Measurements from ENCODE around the gene CFAP299. TPM values are rescaled to one million over a fixed set of nuclear protein-coding genes. Genes with fewer than 3 reads are reported as not detected.
A peak's percentile ranks its signal among the peaks of the same experiment; 100 is the strongest.

CFAP299 gene
- total and polyA plus RNA-seq, 9 of the 15 experiments (the other 6 are each of a cell fraction or from before 2014, with no cell fraction given): 0.09 to 3.0 (median 0.76) TPM

- TF ChIP-seq, protein P1, sequence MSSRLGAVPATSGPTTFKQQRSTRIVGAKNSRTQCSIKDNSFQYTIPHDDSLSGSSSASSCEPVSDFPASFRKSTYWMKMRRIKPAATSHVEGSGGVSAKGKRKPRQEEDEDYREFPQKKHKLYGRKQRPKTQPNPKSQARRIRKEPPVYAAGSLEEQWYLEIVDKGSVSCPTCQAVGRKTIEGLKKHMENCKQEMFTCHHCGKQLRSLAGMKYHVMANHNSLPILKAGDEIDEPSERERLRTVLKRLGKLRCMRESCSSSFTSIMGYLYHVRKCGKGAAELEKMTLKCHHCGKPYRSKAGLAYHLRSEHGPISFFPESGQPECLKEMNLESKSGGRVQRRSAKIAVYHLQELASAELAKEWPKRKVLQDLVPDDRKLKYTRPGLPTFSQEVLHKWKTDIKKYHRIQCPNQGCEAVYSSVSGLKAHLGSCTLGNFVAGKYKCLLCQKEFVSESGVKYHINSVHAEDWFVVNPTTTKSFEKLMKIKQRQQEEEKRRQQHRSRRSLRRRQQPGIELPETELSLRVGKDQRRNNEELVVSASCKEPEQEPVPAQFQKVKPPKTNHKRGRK (tag; IDR thresholded peaks at IDR 0.05): no peak
- TF ChIP-seq, protein P2, sequence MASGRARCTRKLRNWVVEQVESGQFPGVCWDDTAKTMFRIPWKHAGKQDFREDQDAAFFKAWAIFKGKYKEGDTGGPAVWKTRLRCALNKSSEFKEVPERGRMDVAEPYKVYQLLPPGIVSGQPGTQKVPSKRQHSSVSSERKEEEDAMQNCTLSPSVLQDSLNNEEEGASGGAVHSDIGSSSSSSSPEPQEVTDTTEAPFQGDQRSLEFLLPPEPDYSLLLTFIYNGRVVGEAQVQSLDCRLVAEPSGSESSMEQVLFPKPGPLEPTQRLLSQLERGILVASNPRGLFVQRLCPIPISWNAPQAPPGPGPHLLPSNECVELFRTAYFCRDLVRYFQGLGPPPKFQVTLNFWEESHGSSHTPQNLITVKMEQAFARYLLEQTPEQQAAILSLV (tag; IDR thresholded peaks at IDR 0.05): peak; percentile 51; the same call in 1 of the 2 replicates
- no peak for TF ChIP-seq SIX5 (IDR thresholded peaks at IDR 0.05; ENCODE audit: borderline replicate concordance in 1 of 2, insufficient read depth in 1 of 2, low read depth in 1 of 2, low read length in 2 of 2)
- no peak for TF ChIP-seq ZFP30 (CRISPR knock-in tag; IDR thresholded peaks at IDR 0.05; ENCODE audit: borderline replicate concordance)
- TF ChIP-seq, protein P3, sequence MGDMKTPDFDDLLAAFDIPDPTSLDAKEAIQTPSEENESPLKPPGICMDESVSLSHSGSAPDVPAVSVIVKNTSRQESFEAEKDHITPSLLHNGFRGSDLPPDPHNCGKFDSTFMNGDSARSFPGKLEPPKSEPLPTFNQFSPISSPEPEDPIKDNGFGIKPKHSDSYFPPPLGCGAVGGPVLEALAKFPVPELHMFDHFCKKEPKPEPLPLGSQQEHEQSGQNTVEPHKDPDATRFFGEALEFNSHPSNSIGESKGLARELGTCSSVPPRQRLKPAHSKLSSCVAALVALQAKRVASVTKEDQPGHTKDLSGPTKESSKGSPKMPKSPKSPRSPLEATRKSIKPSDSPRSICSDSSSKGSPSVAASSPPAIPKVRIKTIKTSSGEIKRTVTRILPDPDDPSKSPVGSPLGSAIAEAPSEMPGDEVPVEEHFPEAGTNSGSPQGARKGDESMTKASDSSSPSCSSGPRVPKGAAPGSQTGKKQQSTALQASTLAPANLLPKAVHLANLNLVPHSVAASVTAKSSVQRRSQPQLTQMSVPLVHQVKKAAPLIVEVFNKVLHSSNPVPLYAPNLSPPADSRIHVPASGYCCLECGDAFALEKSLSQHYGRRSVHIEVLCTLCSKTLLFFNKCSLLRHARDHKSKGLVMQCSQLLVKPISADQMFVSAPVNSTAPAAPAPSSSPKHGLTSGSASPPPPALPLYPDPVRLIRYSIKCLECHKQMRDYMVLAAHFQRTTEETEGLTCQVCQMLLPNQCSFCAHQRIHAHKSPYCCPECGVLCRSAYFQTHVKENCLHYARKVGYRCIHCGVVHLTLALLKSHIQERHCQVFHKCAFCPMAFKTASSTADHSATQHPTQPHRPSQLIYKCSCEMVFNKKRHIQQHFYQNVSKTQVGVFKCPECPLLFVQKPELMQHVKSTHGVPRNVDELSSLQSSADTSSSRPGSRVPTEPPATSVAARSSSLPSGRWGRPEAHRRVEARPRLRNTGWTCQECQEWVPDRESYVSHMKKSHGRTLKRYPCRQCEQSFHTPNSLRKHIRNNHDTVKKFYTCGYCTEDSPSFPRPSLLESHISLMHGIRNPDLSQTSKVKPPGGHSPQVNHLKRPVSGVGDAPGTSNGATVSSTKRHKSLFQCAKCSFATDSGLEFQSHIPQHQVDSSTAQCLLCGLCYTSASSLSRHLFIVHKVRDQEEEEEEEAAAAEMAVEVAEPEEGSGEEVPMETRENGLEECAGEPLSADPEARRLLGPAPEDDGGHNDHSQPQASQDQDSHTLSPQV (IDR thresholded peaks at IDR 0.05): no peak
- no peak for TF ChIP-seq CTCFL (IDR thresholded peaks at IDR 0.05; ENCODE audit: borderline replicate concordance, insufficient read depth, low read depth, low read length, poor library complexity, severe bottlenecking)
- TF ChIP-seq RBFOX2 (IDR thresholded peaks at IDR 0.05; ENCODE audit: low read depth, low read length): no peak
- no peak for TF ChIP-seq U2AF1 (optimal IDR thresholded peaks at IDR 0.05; ENCODE audit: low read depth, low read length)
- no peak for TF ChIP-seq SP2 (IDR thresholded peaks at IDR 0.05; ENCODE audit: extremely low read depth, low read depth, low read length, poor library complexity, severe bottlenecking)
- TF ChIP-seq NFATC3 (IDR thresholded peaks at IDR 0.05): no peak
- no peak for TF ChIP-seq UBTF (IDR thresholded peaks at IDR 0.05; ENCODE audit: borderline replicate concordance in 1 of 2, low read depth in 2 of 2, low read length in 2 of 2)
- TF ChIP-seq GTF2B (IDR thresholded peaks at IDR 0.05; ENCODE audit: extremely low read depth, insufficient read length): no peak
Measured at GRCh38 chr4:80424225-80424581, 88.7 kb downstream of the CFAP299 start (continued).

All from K562 (cell line).